ENCODE measurements around the gene PLAC8. TPM values are rescaled to one million over a fixed set of nuclear protein-coding genes. Genes with fewer than 3 reads are reported as not detected.

The PLAC8 gene
- total RNA-seq, 4 donors from 2014 or later: 0.78 to 3.5 (median 2.0) TPM

GRCh38 chr4:83138946-83139345 is 24.4 kb upstream of the PLAC8 start:
- no peak overlapping the region for H3K4me3 ChIP-seq
- no peaks in the 10 kb centered on the region for H3K27me3 ChIP-seq
- WGBS: 59% methylated on average over 4 of the region's 4 CpGs
- intact Hi-C loops (cut with DNase I): no loop called here
- DNase-seq (ENCODE audit: extremely low spot score): no peak
- TF ChIP-seq CTCF (IDR thresholded peaks at IDR 0.05) (no peak), POLR2AphosphoS5 (IDR thresholded peaks at IDR 0.05) (no peak), EP300 (IDR thresholded peaks at IDR 0.05) (no peak), POLR2A (IDR thresholded peaks at IDR 0.05; ENCODE audit: low read depth) (no peak)
- no peaks in the 10 kb centered on the region for H3K9me3 ChIP-seq
- no peaks in the 10 kb centered on the region for H3K36me3 ChIP-seq
- no peak overlapping the region for H3K27ac ChIP-seq (replicated peaks in 1 of 4)
- H3K4me1 ChIP-seq: no peaks in the 10 kb centered on the region

- Histone ChIP-seq H3K36me3 (no peaks in the 10 kb centered on the region), H3K4me3 (no peak overlapping the region), H3K27me3 (no peaks in the 10 kb centered on the region), H3K4me1 (no peaks in the 10 kb centered on the region), H3K27ac (replicated peaks in 1 of 4) (no peak overlapping the region), H3K9me3 (no peaks in the 10 kb centered on the region)
- intact Hi-C loops (cut with DNase I): no loop called here
- WGBS: 83% methylated on average over 1 of the region's 1 CpG
- TF ChIP-seq POLR2AphosphoS5 (IDR thresholded peaks at IDR 0.05) (no peak), POLR2A (IDR thresholded peaks at IDR 0.05; ENCODE audit: low read depth) (no peak), EP300 (IDR thresholded peaks at IDR 0.05) (no peak), CTCF (IDR thresholded peaks at IDR 0.05) (no peak)
- no peak for DNase-seq (ENCODE audit: extremely low spot score)
Measured at GRCh38 chr4:83132065-83132464, 17.5 kb upstream of the PLAC8 start.

GRCh38 chr4:83129264-83129663 is 14.7 kb upstream of the PLAC8 start:
- TF ChIP-seq POLR2A (IDR thresholded peaks at IDR 0.05; ENCODE audit: low read depth) (no peak), CTCF (IDR thresholded peaks at IDR 0.05) (no peak), POLR2AphosphoS5 (IDR thresholded peaks at IDR 0.05) (no peak), EP300 (IDR thresholded peaks at IDR 0.05) (no peak)
- WGBS: 80% methylated on average over 2 of the region's 2 CpGs
- no peaks in the 10 kb centered on the region for H3K4me1 ChIP-seq
- no peaks in the 10 kb centered on the region for H3K36me3 ChIP-seq
- no peak for DNase-seq (ENCODE audit: extremely low spot score)
- intact Hi-C loops (cut with DNase I): no loop called here
- no peaks in the 10 kb centered on the region for H3K27me3 ChIP-seq
- H3K9me3 ChIP-seq: no peaks in the 10 kb centered on the region
- no peak overlapping the region for H3K4me3 ChIP-seq
- H3K27ac ChIP-seq (replicated peaks in 1 of 4): no peak overlapping the region

- no peak overlapping the region for H3K4me3 ChIP-seq
- 74% methylated on average over 5 of the region's 5 CpGs for WGBS
- no peaks in the 10 kb centered on the region for H3K4me1 ChIP-seq
- H3K27me3 ChIP-seq: no peaks in the 10 kb centered on the region
- TF ChIP-seq CTCF (IDR thresholded peaks at IDR 0.05) (no peak), POLR2A (IDR thresholded peaks at IDR 0.05; ENCODE audit: low read depth) (no peak), EP300 (IDR thresholded peaks at IDR 0.05) (no peak), POLR2AphosphoS5 (IDR thresholded peaks at IDR 0.05) (no peak)
- intact Hi-C loops (cut with DNase I): no loop called here
- H3K9me3 ChIP-seq: no peaks in the 10 kb centered on the region
- no peak overlapping the region for H3K27ac ChIP-seq (replicated peaks in 1 of 4)
- no peak for DNase-seq (ENCODE audit: extremely low spot score)
- H3K36me3 ChIP-seq: no peaks in the 10 kb centered on the region
Measured at GRCh38 chr4:83128240-83128929, 13.9 kb upstream of the PLAC8 start.

GRCh38 chr4:83125738-83126141 is 11.2 kb upstream of the PLAC8 start:
- Histone ChIP-seq H3K36me3 (no peaks in the 10 kb centered on the region), H3K9me3 (no peaks in the 10 kb centered on the region), H3K4me3 (no peak overlapping the region), H3K27ac (replicated peaks in 1 of 4) (no peak overlapping the region), H3K27me3 (no peaks in the 10 kb centered on the region), H3K4me1 (no peaks in the 10 kb centered on the region)
- TF ChIP-seq EP300 (IDR thresholded peaks at IDR 0.05): no peak
- no peak for TF ChIP-seq POLR2AphosphoS5 (IDR thresholded peaks at IDR 0.05)
- TF ChIP-seq POLR2A (IDR thresholded peaks at IDR 0.05; ENCODE audit: low read depth): no peak
- no peak for TF ChIP-seq CTCF (IDR thresholded peaks at IDR 0.05)
- 75% methylated on average over 9 of the region's 9 CpGs for WGBS
- DNase-seq (ENCODE audit: extremely low spot score): no peak
- intact Hi-C loops (cut with DNase I): no loop called here

Measured in esophagus muscularis mucosa (tissue), 4 donors.